CD4-positive, alpha-beta T cell treated with Interleukin-12 subunit alpha and Interleukin-12 subunit beta, for 1 hour (primary cell): ENCODE data around the gene ADH1A.
"Not testable (repeated sequence)": the region's sequence is repeated elsewhere in the genome, so short reads cannot be mapped to it uniquely, and the experiment has no call there.

Source experiments
- DNase-seq: peaks from one replicate; pipeline ENCODE4 v3.0.0-alpha.2; 2020

ADH1A gene

DNA sequence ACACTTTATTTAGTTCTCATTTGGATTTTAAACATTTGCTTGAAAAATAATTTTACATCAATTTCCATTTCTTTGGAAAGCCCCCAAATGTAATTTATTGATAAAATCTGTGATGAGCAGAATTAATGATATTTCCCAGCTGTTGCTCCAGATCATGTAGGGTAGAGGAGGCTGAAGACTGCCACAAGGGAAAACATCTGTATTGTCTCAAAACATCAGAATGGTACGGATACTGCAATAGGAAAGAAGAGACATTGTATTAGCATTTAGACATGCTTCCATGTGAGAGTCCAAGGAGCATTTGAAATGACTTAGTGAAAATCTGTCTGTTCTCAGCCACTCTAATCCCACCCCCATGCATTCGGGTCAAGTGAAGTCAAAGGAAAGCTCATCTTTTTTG, 14.4 kb downstream of the ADH1A start:
- no peak for DNase-seq

DNA sequence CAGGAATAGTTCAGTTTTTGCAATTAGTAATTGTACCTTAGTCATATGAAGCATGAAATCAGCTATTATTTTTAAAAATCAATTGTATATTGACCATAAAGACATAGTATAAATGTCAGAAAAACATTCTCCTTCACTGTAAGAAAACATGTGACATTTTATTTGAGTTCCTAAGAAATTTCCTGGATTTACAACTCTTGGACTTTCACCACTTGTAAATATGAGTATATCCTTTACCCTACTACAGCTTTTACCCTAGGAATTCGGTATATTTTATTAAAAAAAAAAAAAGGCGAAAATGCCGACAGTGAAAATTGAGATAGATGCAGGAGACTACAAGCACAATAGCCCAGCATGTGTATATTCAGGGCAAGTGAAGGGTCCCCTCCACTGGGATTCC, 14.9 kb downstream of the ADH1A start:
- no peak for DNase-seq

DNA sequence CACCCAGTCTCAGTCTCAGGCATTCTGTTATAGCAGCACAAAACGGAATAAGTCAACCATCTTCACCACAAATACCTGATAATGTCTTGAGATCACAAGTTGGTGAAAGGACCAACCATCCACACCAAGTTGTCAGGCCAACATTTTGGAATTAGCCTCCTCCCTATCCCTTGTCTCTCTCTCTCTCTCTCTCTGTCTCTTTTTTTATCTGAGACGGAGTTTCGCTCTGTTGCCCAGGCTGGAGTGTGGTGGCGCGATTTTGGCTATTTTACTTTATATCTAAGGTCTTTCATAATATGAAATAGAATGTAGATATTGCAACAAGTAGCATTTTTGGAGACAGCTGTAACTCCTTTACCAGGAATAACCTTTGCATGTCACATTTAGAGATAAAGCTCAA, 15.7 kb downstream of the ADH1A start:
- no peak for DNase-seq

DNA sequence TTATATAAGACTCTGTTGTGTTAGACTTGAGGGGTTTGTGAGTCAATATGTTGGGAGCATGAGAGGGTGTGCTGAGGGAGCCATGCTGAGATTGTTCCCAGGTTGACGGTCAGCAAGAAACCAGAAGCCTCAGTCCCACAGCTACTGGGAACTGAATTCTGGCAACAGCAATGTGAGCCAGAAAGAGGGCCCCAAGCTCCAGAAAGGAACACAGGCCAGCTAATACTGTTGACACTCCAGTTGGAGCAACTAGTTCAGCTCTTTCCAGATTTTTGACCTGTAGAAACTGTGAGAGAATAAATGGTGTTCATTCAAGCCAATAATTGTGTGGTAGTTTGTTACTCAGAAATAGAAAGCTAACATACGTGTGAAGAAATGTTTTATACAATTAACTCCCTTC, 17.1 kb downstream of the ADH1A start:
- DNase-seq = no peak

DNA sequence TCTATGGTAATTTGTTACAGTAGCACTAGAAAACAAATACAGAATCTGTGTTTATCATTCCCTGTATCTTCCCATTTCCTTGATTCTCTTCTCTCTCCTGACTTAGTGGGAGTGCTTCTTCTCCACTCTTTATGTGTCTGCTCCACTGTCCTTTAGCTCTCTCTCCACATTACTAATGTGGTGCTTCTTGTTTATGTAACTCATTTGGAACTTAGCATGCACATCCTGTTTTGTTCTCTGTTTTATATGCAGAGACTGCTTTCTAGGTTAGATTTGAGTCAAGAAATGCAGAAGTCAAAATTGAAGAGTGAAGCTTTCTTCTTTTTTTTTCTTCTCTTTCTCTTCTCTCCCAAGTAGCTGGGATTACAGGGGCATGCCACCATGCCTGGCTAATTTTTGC, 25.9 kb downstream of the ADH1A start:
- DNase-seq = no peak

DNA sequence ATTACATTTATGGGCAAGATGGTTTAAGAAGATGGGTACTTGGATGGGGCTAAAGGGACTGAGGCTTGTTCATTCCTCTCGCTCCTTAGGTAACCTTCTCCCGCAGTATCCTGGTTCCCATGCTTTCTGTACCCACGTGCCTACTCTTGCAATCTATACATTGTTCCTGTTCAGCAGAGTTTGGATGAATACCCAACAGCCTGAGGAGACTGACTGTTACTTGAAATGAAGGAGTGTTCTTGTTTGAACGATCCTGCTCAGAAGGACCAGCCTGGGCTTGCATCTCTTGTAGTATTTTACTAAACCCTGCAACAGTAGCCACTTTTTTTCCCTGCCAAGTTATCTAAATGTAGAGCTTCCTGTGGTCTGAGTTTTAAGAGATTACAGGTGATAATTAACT, 38.0 kb downstream of the ADH1A start:
- no peak for DNase-seq

DNA sequence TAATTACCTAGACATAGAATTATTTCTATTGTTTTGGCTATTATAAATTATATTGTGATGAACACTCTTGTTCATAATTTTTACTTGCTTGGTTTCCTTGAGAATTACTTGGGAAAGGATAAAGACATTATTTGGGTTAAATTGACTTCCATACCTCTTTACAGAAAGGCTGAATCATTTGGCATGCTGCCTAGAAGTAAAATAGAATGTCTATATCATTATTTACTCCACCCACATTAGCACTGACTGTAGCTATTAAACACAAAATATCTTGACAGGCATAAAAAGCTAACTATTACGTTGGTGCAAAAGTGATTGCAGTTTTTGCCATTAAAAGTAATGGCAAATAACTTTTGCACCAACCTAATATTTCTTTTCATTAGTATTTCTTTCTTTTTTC, 42.1 kb downstream of the ADH1A start:
- DNase-seq = no peak

DNA sequence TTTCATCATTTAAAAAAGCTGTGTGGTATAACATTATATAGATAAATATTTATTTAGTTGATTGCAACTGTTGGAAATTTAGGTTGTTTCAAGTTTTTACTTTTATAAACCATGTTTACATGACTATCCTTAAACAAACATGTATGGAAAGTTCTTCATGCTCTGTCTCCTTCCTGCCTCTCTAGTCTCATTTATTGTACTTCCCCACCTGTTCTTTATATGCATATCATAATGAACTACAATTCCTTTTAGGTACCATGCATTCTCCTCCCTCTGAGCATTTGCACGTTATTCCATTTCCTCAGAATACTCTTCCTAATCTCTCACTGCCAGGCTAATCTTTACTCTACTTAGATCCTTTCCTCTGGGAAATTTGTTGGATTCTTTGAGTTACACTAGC, 54.8 kb downstream of the ADH1A start:
- DNase-seq = no peak

DNA sequence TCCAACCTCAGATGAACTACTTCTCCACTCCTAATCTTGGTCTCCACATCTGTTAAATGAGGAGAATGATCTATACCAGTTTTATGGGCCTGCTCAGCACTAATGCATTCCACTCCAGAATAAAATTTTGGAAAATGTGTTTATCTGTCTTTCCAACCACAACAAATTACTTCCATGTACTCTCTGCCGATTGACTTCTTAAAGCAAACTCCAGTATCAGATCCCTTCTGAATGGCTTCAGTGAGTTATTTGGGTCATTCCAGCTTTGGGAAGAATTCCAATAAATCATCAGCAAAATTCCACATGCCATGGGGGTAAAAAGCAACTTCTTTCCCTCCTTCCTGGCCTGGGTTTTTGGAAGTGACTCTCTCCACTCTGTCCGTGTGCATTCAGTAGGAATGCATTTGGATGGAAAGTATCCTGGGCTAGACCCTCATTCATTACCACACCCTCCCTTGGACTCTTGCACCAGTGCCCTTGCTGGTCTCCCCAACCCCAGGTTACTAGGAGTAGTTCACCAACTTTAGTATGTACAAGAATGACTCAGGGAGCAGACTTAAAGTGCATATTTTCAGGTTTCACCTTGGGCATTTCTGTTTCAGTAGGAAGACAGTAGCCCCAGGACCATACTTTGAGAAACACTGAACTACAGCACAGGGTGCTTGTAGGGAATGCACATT, 56.3 kb downstream of the ADH1A start:
- no peak for DNase-seq

DNA sequence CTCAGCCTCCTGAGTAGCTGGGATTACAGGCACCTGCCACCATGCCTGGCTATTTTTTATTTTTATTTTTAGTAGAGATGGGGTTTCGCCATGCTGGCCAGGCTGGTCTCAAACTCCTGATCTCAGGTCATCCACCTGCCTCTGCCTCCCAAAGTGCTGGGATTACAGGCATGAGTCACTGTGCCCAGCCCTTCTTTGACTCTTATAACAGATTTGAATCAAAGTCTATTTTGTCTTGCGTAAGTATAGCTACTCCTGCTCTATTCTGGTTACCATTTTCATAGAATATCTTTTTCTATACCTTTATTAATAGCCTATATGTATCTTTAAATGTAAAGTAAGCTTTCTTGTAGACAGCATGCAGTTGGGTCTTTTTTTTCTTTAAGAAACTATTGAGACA, 57.4 kb downstream of the ADH1A start:
- DNase-seq = not testable (repeated sequence)

DNA sequence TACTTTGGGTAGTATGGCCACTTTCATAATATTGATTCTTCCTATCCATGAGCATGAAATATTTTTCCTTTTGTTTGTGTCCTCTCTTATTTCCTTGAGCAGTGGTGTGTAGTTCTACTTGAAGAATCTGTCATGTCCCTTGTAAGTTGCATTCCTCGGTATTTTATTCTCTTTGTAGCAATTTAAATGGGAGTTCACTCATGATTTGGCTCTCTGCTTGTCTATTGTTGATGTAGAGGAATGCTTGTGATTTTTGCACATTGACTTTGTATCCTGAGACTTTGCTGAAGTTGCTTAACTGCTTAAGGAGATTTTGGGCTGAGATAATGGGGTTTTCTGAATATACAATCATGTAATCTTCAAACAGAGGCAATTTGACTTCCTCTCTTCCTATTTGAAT, 62.1 kb downstream of the ADH1A start:
- DNase-seq = not testable (repeated sequence)

DNA sequence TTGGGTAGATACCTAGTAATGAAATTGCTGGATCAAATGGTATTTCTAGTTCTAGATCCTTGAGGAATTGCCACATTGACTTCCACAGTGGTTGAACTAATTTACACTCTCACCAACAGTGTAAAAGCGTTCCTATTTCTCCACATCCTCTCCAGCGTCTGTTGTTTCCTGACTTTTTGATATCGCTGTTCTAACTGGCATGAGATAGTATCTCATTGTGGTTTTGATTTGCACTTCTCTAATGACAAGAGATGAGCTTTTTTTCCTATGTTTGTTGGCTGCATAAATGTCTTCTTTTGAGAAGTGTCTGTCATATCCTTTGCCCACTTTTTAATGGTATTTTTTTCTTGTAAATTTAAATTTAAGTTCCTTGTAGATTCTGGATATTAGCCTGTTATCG, 63.1 kb downstream of the ADH1A start:
- DNase-seq = not testable (repeated sequence)
